HG03342 (cell line): ENCODE data around the gene CFAP46.
"Not testable (repeated sequence)": the region's sequence is repeated elsewhere in the genome, so short reads cannot be mapped to it uniquely, and the experiment has no call there.

Experiments
- ATAC-seq: cut with Tn5 transposase; IDR thresholded peaks from one replicate; pipeline ENCODE4 v1.9.1; 2021; ENCODE audit warnings: mild to moderate bottlenecking, moderate library complexity; ENCODE audit not compliant: unreplicated experiment

CFAP46 gene

GRCh38 chr10:132835848-132836233 lies 106.5 kb downstream of the CFAP46 start:
- ATAC-seq: no peak

GRCh38 chr10:132834891-132835847 lies 107.2 kb downstream of the CFAP46 start:
- ATAC-seq: no peak

- no peak for ATAC-seq
Measured at GRCh38 chr10:132834311-132834761, 108.0 kb downstream of the CFAP46 start.

- no peak for ATAC-seq
Measured at GRCh38 chr10:132833421-132834111, 108.8 kb downstream of the CFAP46 start.

GRCh38 chr10:132832186-132832969 lies 110.0 kb downstream of the CFAP46 start:
- no peak for ATAC-seq

GRCh38 chr10:132829403-132829802 lies 113.0 kb downstream of the CFAP46 start:
- ATAC-seq: no peak

- no peak for ATAC-seq
Measured at GRCh38 chr10:132828681-132829080, 113.7 kb downstream of the CFAP46 start.

- ATAC-seq: no peak
Measured at GRCh38 chr10:132827861-132828539, 114.4 kb downstream of the CFAP46 start.

GRCh38 chr10:132827423-132827789 lies 115.0 kb downstream of the CFAP46 start:
- ATAC-seq: no peak

- no peak for ATAC-seq
Measured at GRCh38 chr10:132826524-132827422, 115.6 kb downstream of the CFAP46 start.

GRCh38 chr10:132825783-132826523 lies 116.4 kb downstream of the CFAP46 start:
- not testable (repeated sequence) for ATAC-seq

- no peak for ATAC-seq
Measured at GRCh38 chr10:132820056-132820455, 122.3 kb downstream of the CFAP46 start.

- no peak for ATAC-seq
Measured at GRCh38 chr10:132817701-132818211, 124.6 kb downstream of the CFAP46 start.

GRCh38 chr10:132816718-132817117 lies 125.7 kb downstream of the CFAP46 start:
- ATAC-seq: no peak

- ATAC-seq: no peak
Measured at GRCh38 chr10:132815168-132815857, 127.1 kb downstream of the CFAP46 start.

- ATAC-seq: no peak
Measured at GRCh38 chr10:132814469-132814856, 127.9 kb downstream of the CFAP46 start.

GRCh38 chr10:132813560-132814468 lies 128.6 kb downstream of the CFAP46 start:
- no peak for ATAC-seq
